ENCODE data around the gene FAM181A. TPM values are rescaled to one million over a fixed set of nuclear protein-coding genes. Genes with fewer than 3 reads are reported as not detected.
A peak's percentile ranks its signal among the peaks of the same experiment; 100 is the strongest.

The FAM181A gene
- total RNA-seq, 1 experiment from 2014 or later = not detected

DNA sequence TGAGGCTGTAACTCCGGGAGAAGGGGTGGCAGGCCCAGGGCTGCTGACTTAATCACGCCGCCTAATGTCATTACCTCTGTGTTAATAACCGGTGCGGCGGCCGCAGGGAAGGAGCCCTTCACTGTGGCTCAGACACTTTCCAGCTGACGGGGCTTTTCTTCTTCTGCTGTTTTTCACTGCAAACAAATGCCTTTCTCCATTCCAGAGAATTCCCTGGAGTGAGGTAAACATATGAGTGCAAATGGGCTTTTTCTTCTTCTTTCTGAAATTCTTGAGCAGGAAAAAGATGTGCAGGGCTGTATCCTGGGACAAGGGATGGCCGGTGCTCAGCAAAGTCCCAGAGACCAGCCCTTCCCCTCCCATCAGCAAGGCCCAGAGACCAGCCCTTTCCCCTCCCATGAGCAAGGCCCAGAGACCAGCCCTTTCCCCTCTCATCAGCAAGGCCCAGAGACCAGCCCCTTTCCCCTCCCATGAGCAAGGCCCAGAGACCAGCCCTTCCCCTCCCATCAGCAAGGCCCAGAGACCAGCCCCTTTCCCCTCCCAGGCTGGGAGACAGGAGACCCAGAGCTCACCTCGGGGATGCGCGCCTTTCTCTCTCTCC lies 33.4 kb upstream of the FAM181A start:
- no peak overlapping the region for H2AK5ac ChIP-seq (ENCODE audit: insufficient read length, low read length)
- no peaks in the 10 kb centered on the region for H3K9me3 Mint-ChIP-seq
- no peaks in the 10 kb centered on the region for H3K79me1 ChIP-seq (ENCODE audit: insufficient read depth, low read depth, low read length, poor library complexity, severe bottlenecking)
- no peak overlapping the region for H3K14ac ChIP-seq (ENCODE audit: insufficient read depth, low read length)
- H4K8ac ChIP-seq (replicated peaks; ENCODE audit: insufficient read length, low read depth, low read length) = no peak overlapping the region
- TF ChIP-seq, protein P1, sequence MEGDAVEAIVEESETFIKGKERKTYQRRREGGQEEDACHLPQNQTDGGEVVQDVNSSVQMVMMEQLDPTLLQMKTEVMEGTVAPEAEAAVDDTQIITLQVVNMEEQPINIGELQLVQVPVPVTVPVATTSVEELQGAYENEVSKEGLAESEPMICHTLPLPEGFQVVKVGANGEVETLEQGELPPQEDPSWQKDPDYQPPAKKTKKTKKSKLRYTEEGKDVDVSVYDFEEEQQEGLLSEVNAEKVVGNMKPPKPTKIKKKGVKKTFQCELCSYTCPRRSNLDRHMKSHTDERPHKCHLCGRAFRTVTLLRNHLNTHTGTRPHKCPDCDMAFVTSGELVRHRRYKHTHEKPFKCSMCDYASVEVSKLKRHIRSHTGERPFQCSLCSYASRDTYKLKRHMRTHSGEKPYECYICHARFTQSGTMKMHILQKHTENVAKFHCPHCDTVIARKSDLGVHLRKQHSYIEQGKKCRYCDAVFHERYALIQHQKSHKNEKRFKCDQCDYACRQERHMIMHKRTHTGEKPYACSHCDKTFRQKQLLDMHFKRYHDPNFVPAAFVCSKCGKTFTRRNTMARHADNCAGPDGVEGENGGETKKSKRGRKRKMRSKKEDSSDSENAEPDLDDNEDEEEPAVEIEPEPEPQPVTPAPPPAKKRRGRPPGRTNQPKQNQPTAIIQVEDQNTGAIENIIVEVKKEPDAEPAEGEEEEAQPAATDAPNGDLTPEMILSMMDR (conservative IDR thresholded peaks at IDR 0.05) = no peak
- no peak overlapping the region for H4K5ac ChIP-seq (ENCODE audit: insufficient read length, low read depth, low read length)
- no peak overlapping the region for H3K56ac ChIP-seq (ENCODE audit: insufficient read length, low read depth, low read length)
- H2BK15ac ChIP-seq (ENCODE audit: low read depth, low read length) = no peak overlapping the region
- no peaks in the 10 kb centered on the region for H4K20me1 ChIP-seq (ENCODE audit: control insufficient read depth, insufficient read depth, insufficient read length)
- no peak overlapping the region for H2AFZ ChIP-seq (ENCODE audit: low read length)
- H3K4ac ChIP-seq (ENCODE audit: low read depth, low read length) = no peak overlapping the region
- no peaks in the 10 kb centered on the region for H3K23me2 ChIP-seq (ENCODE audit: insufficient read length, low read depth, low read length, poor library complexity, severe bottlenecking)
- no peak overlapping the region for H3K9ac ChIP-seq (ENCODE audit: extremely low read depth, insufficient read length, low read length)
- H3K4me1 ChIP-seq (ENCODE audit: insufficient read depth, low read length) = no peaks in the 10 kb centered on the region; the same call in 1 of the 2 replicates
- H3T11ph ChIP-seq (ENCODE audit: low read length) = no peak overlapping the region
- no peak overlapping the region for H2BK5ac ChIP-seq (ENCODE audit: insufficient read length, low read length)
- H3K4me1 Mint-ChIP-seq = peaks cover 42 to 47% of the 10 kb centered on the region in 2 experiments
- H3K18ac ChIP-seq (ENCODE audit: insufficient read length, low read depth, low read length) = no peak overlapping the region
- peak overlapping the region in 1 of 2 experiments; percentile 64; a peak in 3 of 5 replicates for H3K4me3 Mint-ChIP-seq
- H2BK12ac ChIP-seq (ENCODE audit: insufficient read length, low read depth, low read length) = no peak overlapping the region
- H3K27ac ChIP-seq (ENCODE audit: insufficient read length, low read depth, low read length) = no peak overlapping the region
- no peaks in the 10 kb centered on the region for H3K79me2 ChIP-seq (ENCODE audit: insufficient read depth, low read length)
- H3K9me3 ChIP-seq (ENCODE audit: control insufficient read depth, low read depth, low read length) = no peaks in the 10 kb centered on the region
- no peak overlapping the region for H4K91ac ChIP-seq (ENCODE audit: insufficient read length, low read depth, low read length)
- peak; percentile 93 for DNase-seq
- no peak overlapping the region for H3K4me2 ChIP-seq (ENCODE audit: insufficient read depth, insufficient read length, low read length)
- H3K27ac Mint-ChIP-seq = peak overlapping the region in 1 of 3 experiments; percentile 70; a peak in 2 of 7 replicates
- no CpG with 5 or more reads among the region's 12 CpGs for WGBS (ENCODE audit: extremely low coverage, insufficient read length, low lambda C conversion rate)
- H3K23ac ChIP-seq (ENCODE audit: insufficient read length, low read depth, low read length) = no peak overlapping the region
- H2BK120ac ChIP-seq (ENCODE audit: low read depth, low read length, poor library complexity, severe bottlenecking) = no peak overlapping the region
- H2BK20ac ChIP-seq (ENCODE audit: low read depth, low read length, poor library complexity, severe bottlenecking) = no peak overlapping the region
- H3K36me3 Mint-ChIP-seq (ENCODE audit: insufficient read depth in 1 of 3, low read depth in 3 of 3) = no peaks in the 10 kb centered on the region
- no peaks in the 10 kb centered on the region for H3K27me3 ChIP-seq (ENCODE audit: insufficient read depth, low read length)
- H3K27me3 Mint-ChIP-seq (ENCODE audit: low read depth) = peaks cover 6% of the 10 kb centered on the region

All from H9 (cell line).